HepG2 (cell line): ENCODE data around the gene DDIT4. TPM values are rescaled to one million over a fixed set of nuclear protein-coding genes. Genes with fewer than 3 reads are reported as not detected.
A peak's percentile ranks its signal among the peaks of the same experiment; 100 is the strongest.

Source experiments
- CCAR2 ChIP-seq: fragments of 200-400 bp; formaldehyde crosslinking; optimal IDR thresholded peaks from 2 replicates; pipeline ENCODE3; 2018; ENCODE audit warnings: low read depth, mild to moderate bottlenecking, low read length, moderate library complexity
- EZH2 ChIP-seq: conservative IDR thresholded peaks from 2 replicates; pipeline ENCODE4 v1.6.1; 2012; ENCODE audit warnings: mild to moderate bottlenecking, low read depth, low read length, moderate library complexity
- GABPA ChIP-seq, 2 experiments: IDR thresholded peaks; 2 replicates each; pipeline ENCODE4 v1.6.1; 2011 to 2016; ENCODE audit warnings: low read depth in 2 of 2, low read length in 1 of 2, missing biosample characterization in 1 of 2, missing genetic modification characterization in 1 of 2
- GATA4 ChIP-seq: sonication (generic); IDR thresholded peaks from 2 replicates; pipeline ENCODE4 v1.6.1; 2016; ENCODE audit warnings: antibody characterized with exemption, low read depth, borderline replicate concordance
- GLI4 ChIP-seq: sonication (generic); formaldehyde crosslinking; IDR thresholded peaks from 2 replicates; pipeline ENCODE4 v1.5.1; 2020; ENCODE audit warnings: missing genetic modification reagents, mild to moderate bottlenecking, moderate library complexity, borderline replicate concordance
- IKZF1 ChIP-seq: fragments of 450-650 bp; IDR thresholded peaks from 2 replicates; pipeline ENCODE4 v1.7.1; 2016
- MEF2D ChIP-seq: sonication (generic); formaldehyde crosslinking; IDR thresholded peaks from 2 replicates; pipeline ENCODE4 v1.5.1; 2020; ENCODE audit warnings: mild to moderate bottlenecking, missing genetic modification reagents
- MTA3 ChIP-seq: sonication (generic); formaldehyde crosslinking; IDR thresholded peaks from 2 replicates; pipeline ENCODE4 v1.4.0; 2020; ENCODE audit warnings: missing genetic modification reagents
- NFE2 ChIP-seq: sonication (generic); formaldehyde crosslinking; IDR thresholded peaks from 2 replicates; pipeline ENCODE4 v1.4.0; 2020; ENCODE audit warnings: missing genetic modification reagents
- NFIB ChIP-seq: sonication (generic); formaldehyde crosslinking; IDR thresholded peaks from 2 replicates; pipeline ENCODE4 v1.9.0; 2021; ENCODE audit warnings: missing genetic modification reagents, mild to moderate bottlenecking, borderline replicate concordance
- REXO4 ChIP-seq: sonication (generic); formaldehyde crosslinking; IDR thresholded peaks from 2 replicates; pipeline ENCODE4 v1.8.0; 2022; ENCODE audit warnings: missing genetic modification reagents, mild to moderate bottlenecking, borderline replicate concordance
- RFX1 ChIP-seq: fragments of 450-650 bp; IDR thresholded peaks from 2 replicates; pipeline ENCODE4 v1.6.1; 2017
- SIX4 ChIP-seq: sonication (generic); formaldehyde crosslinking; IDR thresholded peaks from 2 replicates; pipeline ENCODE4 v1.4.0; 2020; ENCODE audit warnings: missing genetic modification reagents
- ZBTB38 ChIP-seq: sonication (generic); formaldehyde crosslinking; IDR thresholded peaks from 2 replicates; pipeline ENCODE4 v1.5.1; 2020; ENCODE audit warnings: mild to moderate bottlenecking, missing genetic modification reagents
- ZFP90 ChIP-seq: sonication (generic); formaldehyde crosslinking; IDR thresholded peaks from 2 replicates; pipeline ENCODE4 v1.8.0; 2022; ENCODE audit warnings: missing genetic modification reagents, mild to moderate bottlenecking, inconsistent platforms, borderline replicate concordance
- ZIK1 ChIP-seq: sonication (generic); formaldehyde crosslinking; IDR thresholded peaks from 2 replicates; pipeline ENCODE4 v1.5.0; 2020; ENCODE audit warnings: mild to moderate bottlenecking, low read depth, missing genetic modification reagents, borderline replicate concordance
- ZNF644 ChIP-seq: IDR thresholded peaks from 2 replicates; pipeline ENCODE4 v1.6.1; 2016; ENCODE audit warnings: low read depth
- ZNF660 ChIP-seq: sonication (generic); formaldehyde crosslinking; IDR thresholded peaks from 2 replicates; pipeline ENCODE4 v1.5.1; 2020; ENCODE audit warnings: mild to moderate bottlenecking, low read depth, missing genetic modification reagents, borderline replicate concordance
- ZNF761 ChIP-seq: sonication (generic); formaldehyde crosslinking; conservative IDR thresholded peaks from 2 replicates; pipeline ENCODE4 v1.4.0; 2020; ENCODE audit warnings: mild to moderate bottlenecking, missing genetic modification reagents
- polyA plus RNA-seq, 8 experiments: library from polyadenylated mRNA; depleted of rRNA in 3 of 8; stranded (reverse) in 7 of 8; unstranded in 1 of 8; fragments of >200 nt; fragmentation: Illumina TruSeq in 4 of 8; extraction: Trizol in 4 of 8; gene quantifications; 2 replicates each; pipeline versions ENCODE4 v1.2.1 to v1.2.3, GENCODE V29; 2011 to 2016; ENCODE audit warnings: low read depth in 4 of 8, missing spikeins in 1 of 8, mixed read lengths in 1 of 8; ENCODE audit not compliant: insufficient read depth in 1 of 8
- total RNA-seq, 5 experiments: library from RNA; depleted of rRNA; stranded (reverse); fragments of >200 nt; fragmentation: Illumina TruSeq; extraction: Trizol; gene quantifications; 2 replicates each; pipeline ENCODE4 v1.2.3, GENCODE V29; 2016; ENCODE audit warnings: low read depth in 1 of 5
- TF ChIP-seq, protein P1 (sequence below): sonication (generic); formaldehyde crosslinking; IDR thresholded peaks from 2 replicates; pipeline ENCODE4 v1.4.0; 2020; ENCODE audit warnings: missing genetic modification reagents
- TF ChIP-seq, protein P2 (sequence below): sonication (generic); formaldehyde crosslinking; IDR thresholded peaks from 2 replicates; pipeline ENCODE4 v1.5.0; 2020; ENCODE audit warnings: mild to moderate bottlenecking, missing genetic modification reagents
- TF ChIP-seq, protein P3 (sequence below): sonication (generic); formaldehyde crosslinking; IDR thresholded peaks from 2 replicates; pipeline ENCODE4 v1.8.0; 2022; ENCODE audit warnings: missing genetic modification reagents, low read depth, mild to moderate bottlenecking, borderline replicate concordance
- TF ChIP-seq, protein P4 (sequence below): IDR thresholded peaks from 2 replicates; pipeline ENCODE4 v1.6.1; 2016; ENCODE audit warnings: missing genetic modification reagents, missing compliant biosample characterization
- TF ChIP-seq, protein P5 (sequence below): sonication (generic); formaldehyde crosslinking; IDR thresholded peaks from 2 replicates; pipeline ENCODE4 v1.8.1; 2023; ENCODE audit warnings: missing genetic modification reagents, mild to moderate bottlenecking, borderline replicate concordance

DDIT4 gene
- total and polyA plus RNA-seq, 2 of the 13 experiments (the other 11 are each of a cell fraction or from before 2014, with no cell fraction given): 35.6 to 40.7 TPM

DNA sequence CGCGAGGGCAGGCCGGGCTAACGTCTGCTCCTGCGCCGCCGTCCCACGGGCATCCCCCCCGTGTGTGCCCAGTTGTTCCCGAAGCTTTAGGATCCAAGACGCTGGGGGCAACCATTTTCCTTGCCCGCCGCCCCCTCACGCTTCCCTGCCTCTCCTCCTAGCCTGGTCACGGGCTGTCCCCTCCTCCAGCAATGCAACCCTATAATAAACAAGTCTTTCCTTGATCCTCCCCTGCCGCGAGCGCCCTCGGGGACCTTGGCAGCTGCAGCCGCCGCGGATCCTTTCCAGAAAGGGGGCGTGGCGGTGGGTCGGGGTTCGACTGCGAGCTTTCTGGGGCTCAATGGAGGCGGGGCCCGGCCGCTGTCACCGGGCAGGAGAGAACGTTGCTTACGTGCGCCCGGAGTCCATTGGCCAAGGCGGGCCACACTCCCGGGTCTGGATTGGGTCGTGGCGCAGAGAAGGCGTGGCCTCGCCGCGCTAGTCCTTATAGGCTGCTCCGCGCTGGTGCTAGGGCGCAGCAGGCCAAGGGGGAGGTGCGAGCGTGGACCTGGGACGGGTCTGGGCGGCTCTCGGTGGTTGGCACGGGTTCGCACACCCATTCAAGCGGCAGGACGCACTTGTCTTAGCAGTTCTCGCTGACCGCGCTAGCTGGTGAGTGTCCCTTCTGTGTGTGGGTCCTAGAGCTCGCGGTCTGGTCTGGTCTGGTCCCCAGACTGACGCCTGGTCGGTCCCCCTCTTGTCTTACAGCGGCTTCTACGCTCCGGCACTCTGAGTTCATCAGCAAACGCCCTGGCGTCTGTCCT is at the start of gene DDIT4 (continued):
- TF ChIP-seq, protein P1, sequence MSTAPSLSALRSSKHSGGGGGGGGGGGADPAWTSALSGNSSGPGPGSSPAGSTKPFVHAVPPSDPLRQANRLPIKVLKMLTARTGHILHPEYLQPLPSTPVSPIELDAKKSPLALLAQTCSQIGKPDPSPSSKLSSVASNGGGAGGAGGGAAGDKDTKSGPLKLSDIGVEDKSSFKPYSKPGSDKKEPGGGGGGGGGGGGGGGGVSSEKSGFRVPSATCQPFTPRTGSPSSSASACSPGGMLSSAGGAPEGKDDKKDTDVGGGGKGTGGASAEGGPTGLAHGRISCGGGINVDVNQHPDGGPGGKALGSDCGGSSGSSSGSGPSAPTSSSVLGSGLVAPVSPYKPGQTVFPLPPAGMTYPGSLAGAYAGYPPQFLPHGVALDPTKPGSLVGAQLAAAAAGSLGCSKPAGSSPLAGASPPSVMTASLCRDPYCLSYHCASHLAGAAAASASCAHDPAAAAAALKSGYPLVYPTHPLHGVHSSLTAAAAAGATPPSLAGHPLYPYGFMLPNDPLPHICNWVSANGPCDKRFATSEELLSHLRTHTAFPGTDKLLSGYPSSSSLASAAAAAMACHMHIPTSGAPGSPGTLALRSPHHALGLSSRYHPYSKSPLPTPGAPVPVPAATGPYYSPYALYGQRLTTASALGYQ: peak; percentile 86
- TF ChIP-seq ZFP90 (CRISPR knock-in tag) (peak; percentile 97), ZNF660 (CRISPR knock-in tag) (no peak), GLI4 (0 out of 2 replicates have a peak, but pooled peaks have one; percentile 36), CCAR2 (no peak), REXO4 (no peak), IKZF1 (no peak), NFIB (CRISPR knock-in tag) (no peak), ZBTB38 (CRISPR knock-in tag) (peak; percentile 75; the same call in 1 of the 2 replicates), RFX1 (no peak), ZNF644 (CRISPR knock-in tag) (no peak), NFE2 (CRISPR knock-in tag) (no peak), ZNF761 (peak; percentile 75), SIX4 (CRISPR knock-in tag) (peak; percentile 75; the same call in 1 of the 2 replicates), ZIK1 (CRISPR knock-in tag) (peak; percentile 60; the same call in 1 of the 2 replicates), MTA3 (no peak), EZH2 (no peak), GABPA (IDR thresholded peaks at IDR 0.05; ENCODE audit: low read depth, low read length) (no peak), GABPA (CRISPR knock-in tag; IDR thresholded peaks at IDR 0.05; ENCODE audit: low read depth) (no peak), MEF2D (CRISPR knock-in tag) (peak; percentile 75; the same call in 1 of the 2 replicates), GATA4 (peak; percentile 98)
- TF ChIP-seq, protein P2, sequence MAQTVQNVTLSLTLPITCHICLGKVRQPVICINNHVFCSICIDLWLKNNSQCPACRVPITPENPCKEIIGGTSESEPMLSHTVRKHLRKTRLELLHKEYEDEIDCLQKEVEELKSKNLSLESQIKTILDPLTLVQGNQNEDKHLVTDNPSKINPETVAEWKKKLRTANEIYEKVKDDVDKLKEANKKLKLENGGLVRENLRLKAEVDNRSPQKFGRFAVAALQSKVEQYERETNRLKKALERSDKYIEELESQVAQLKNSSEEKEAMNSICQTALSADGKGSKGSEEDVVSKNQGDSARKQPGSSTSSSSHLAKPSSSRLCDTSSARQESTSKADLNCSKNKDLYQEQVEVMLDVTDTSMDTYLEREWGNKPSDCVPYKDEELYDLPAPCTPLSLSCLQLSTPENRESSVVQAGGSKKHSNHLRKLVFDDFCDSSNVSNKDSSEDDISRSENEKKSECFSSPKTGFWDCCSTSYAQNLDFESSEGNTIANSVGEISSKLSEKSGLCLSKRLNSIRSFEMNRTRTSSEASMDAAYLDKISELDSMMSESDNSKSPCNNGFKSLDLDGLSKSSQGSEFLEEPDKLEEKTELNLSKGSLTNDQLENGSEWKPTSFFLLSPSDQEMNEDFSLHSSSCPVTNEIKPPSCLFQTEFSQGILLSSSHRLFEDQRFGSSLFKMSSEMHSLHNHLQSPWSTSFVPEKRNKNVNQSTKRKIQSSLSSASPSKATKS: no peak; the same call in 1 of the 2 replicates
- TF ChIP-seq, protein P3, sequence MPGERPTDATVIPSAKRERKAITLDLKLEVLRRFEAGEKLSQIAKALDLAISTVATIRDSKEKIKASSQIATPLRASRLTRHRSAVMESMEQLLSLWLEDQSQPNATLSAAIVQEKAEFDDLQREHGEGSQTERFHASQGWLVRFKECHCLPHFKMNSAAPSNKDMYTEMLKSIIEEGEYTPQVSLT (CRISPR knock-in tag): peak; percentile 96; the same call in 1 of the 2 replicates
- TF ChIP-seq, protein P4, sequence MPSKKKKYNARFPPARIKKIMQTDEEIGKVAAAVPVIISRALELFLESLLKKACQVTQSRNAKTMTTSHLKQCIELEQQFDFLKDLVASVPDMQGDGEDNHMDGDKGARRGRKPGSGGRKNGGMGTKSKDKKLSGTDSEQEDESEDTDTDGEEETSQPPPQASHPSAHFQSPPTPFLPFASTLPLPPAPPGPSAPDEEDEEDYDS: peak; percentile 100
- TF ChIP-seq, protein P5, sequence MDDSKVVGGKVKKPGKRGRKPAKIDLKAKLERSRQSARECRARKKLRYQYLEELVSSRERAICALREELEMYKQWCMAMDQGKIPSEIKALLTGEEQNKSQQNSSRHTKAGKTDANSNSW (CRISPR knock-in tag): 0 out of 2 replicates have a peak, but pooled peaks have one; percentile 33
